Retina (tissue), 1 donor: Measurements from ENCODE around the gene RPS13.
A peak's percentile ranks its signal among the peaks of the same experiment; 100 is the strongest.
"Not testable (repeated sequence)": the region's sequence is repeated elsewhere in the genome, so short reads cannot be mapped to it uniquely, and the experiment has no call there.

ENCODE experiments used
- DNase-seq: peaks from one replicate; pipeline ENCODE4 v3.0.0-alpha.2; 2016

The RPS13 gene

DNA sequence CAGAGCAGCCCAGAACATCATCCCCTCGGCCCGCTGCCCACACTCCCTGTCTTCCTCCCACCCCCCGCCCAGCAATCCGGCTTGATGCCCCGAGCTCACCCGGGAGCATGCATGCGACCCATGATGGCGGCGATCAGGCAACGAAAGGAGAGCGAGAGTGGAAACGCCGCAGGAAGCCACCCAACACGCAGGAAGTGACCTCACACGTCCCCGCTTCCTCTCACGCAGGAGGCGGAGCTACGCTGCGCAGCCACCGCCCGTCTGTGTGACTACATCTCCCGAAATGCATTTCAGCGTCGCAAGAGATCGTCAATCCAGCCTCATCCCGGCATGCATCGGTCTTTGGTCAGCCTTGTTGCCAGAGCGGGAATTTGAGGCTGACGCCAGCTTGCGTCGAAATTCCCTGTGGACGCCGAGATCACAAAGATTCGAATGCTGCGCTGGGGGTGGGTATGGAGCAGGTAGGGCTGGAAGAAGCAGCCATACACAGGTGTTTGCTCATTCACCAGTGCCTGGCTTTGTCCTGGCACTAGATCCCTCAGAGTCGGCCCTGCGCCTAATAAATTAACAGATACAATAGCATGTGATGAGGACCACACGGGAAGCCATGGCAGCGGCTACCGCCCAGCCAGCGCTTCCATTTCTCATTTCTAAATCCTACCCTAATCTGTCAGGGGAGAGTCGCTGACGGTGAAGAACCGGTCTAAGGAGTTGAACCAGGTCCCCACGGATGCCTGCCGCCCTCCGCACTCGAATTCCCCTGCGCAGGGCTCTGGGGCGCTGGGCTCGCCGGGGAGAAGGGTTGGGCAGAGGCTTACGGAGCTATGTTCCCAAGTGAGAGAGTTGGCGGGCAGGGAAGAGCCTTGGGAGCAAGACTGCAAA, at the start of gene RPS13:
TSS of gene RPS13 (minus strand) at position 148 of the 882 bp plus-strand sequence. CDS start at position 122, 26 bp downstream.
- DNase-seq: peak; percentile 99

DNA sequence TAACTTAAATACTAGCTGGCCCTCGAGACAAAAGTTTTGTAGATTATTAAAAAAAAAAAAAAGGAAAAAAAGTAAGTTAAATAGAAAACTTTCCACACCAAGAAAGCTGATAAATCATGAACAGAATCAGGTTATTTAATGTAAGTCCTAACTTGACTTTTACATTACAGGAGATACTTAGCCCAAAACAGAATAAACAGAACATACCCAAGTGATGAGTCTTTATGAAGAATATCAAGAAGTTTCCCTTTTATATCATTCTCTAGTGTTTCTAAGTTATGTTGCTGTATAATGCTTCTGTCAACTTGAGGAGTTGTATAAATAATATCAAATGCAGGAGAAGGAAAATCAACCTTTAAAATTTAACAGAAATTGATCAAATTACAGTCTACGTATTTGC, 44.5 kb upstream of the RPS13 start:
- no peak for DNase-seq

DNA sequence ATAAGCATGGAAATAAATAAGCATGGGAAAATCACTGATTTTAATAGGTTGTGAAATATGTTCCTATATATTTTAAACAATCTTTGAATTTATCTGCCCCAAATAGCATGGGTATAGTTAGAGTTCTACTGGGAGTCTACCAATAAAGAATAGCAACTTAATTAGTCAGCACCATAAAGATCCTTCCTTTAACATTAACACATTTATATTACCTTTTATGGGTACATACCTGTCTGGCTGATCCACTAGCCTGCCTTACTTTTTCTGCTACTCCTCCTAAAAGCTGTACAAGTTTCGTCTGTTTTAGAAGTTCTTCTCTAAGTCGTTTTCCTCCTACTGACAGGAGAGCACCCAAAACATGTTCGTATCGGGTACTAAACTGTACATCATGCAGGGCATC, 39.8 kb upstream of the RPS13 start:
- no peak for DNase-seq

DNA sequence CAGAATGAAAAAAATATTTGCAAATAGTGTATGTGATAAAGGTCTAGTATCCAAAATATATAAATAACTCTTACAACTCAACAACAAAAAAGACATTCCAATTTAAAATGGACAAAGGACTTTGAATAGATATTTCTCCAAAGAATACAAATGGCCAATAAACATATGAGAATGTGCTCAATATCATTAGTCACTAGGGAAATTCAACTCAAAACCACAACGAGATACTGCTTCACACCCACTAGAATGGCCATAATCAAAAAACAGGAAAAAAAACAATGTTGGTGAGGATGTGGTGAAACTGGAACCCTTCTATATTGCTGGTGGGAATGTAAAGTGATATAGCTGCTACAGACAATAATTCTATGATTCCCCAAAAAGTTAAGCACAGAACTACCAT, 38.6 kb upstream of the RPS13 start:
- DNase-seq: no peak

DNA sequence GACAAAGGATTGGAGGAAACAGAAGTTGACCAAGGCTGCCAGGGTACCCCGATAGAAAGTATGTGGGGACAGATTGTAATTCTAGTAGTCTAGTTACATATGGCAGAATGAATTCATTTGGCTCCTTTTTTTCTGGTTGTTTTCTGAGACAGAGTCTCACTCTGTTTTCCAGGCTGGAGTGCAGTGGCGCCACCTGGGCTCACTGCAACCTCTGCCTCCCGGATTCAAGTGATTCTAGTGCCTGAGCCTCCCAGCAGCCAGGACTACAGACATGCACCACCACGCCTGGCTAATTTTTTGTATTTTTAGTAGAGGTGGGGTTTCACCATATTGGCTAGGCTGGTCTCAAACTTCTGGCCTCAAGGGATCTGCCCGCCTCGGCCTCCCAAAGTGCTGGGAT, 30.3 kb upstream of the RPS13 start:
- peak; percentile 16 for DNase-seq

DNA sequence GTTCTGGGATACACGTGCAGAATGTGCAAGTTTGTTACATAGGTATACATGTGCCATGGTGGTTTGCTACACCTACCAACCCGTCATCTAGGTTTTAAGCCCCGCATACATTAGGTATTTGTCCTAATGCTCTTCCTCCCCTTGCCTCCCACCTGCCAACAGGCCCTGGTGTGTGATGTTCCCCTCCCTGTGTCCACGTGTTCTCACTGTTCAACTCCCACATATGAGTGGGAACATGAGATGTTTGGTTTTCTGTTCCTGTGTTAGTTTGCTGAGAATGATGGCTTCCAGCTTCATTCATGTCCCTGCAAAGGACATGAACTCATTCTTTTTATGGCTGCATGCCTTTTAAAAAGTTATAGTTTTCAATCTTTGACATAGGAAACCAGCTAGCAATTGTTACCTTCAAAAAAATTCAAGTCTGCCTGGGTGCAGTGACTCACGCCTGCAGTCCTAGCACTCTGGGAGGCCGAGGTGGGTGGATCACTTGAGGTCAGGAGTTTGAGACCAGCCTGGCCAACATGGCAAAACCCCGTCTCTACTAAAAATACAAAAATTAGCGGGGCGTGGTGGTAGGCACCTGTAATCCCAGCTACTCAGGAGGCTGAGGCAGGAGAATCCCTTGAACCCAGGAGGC, 28.1 kb upstream of the RPS13 start:
- not testable (repeated sequence) for DNase-seq

DNA sequence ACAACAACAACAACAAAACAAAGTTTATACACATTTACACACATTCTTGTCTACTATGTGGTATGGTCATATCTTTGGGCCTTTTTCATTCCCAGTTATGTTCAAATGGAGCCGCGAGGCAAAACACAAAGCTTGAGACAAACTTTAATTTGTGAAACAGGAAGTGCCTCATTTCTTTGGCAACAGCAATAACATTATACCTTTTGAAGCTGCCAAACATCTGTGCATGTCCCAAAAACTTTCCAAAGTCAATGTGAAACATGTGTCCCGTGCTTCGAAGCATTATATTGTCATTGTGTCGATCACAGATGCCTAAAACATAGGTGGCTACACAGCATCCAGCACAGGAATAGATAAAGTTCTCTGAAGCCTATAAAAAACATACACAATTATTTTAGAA, 25.0 kb upstream of the RPS13 start:
- no peak for DNase-seq

DNA sequence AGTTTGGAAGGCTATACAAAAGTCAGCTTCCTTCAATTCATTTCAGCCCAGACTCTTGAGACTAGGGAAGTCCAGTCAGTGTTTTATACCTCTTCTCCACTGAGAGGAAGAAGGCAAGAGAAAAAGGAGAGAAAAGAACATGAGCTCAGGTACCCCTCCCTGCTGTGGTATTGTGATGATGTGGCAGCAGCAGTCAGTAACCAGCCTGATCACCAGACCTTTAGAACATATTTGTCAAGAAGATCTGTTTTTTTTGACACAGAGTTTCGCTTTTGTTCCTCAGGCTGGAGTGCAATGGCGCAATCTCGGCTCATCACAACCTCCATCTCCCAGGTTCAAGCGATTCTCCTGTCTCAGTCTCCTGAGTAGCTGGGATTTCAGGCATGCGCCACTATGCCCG, 21.2 kb upstream of the RPS13 start:
- no peak for DNase-seq

DNA sequence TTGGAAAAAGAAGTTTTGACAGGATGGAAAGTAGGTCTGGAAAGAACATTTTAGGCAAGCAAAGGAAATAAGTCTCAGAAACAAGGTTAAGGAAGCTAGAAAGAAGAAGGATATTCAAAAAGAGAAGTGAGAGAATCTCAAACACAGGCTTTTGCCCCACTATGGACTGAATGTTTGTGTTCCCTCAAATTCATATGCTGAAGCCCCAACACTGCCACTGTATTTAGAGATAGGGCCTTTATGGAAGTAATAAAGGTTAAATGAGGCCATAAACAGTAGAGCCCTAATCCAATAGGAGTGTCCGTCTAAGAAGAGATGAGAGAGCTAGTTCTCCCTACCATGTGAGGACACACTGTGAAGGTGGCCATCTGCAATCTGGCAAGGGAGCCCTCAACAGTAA, 20.6 kb upstream of the RPS13 start:
- DNase-seq: no peak

DNA sequence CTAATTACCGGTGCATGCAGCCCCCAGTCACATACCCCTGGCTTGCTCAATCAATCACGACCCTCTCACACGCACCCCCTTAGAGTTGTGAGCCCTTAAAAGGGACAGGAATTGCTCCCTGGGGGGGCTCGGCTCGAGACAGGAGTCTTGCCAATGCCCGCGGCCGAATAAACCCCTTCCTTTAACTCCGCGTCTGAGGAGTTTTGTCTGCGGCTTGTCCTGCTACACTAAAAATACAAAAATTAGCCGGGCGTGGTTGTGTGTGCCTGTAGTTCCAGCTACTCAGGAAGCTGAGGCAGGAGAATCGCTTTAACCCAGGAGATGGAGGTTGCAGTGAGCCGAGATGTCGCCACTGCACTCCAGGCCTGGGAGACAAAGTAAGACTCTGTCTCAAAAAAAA, 8.5 kb upstream of the RPS13 start:
- not testable (repeated sequence) for DNase-seq

DNA sequence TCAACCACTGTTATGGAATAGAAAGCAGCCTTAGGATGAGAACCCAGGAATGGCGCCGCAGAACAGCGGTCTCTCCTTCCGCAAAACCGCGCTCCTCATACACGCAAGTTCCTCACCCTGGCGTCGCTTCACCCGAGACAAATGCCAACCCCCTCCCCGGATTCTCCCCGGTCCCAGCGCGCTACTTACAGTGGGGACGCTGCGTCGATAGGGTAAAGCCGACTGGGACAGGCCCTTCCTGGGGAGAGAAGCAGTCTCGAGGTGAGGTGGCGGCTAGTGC, 287 bp downstream of the RPS13 start:
- DNase-seq: no peak

DNA sequence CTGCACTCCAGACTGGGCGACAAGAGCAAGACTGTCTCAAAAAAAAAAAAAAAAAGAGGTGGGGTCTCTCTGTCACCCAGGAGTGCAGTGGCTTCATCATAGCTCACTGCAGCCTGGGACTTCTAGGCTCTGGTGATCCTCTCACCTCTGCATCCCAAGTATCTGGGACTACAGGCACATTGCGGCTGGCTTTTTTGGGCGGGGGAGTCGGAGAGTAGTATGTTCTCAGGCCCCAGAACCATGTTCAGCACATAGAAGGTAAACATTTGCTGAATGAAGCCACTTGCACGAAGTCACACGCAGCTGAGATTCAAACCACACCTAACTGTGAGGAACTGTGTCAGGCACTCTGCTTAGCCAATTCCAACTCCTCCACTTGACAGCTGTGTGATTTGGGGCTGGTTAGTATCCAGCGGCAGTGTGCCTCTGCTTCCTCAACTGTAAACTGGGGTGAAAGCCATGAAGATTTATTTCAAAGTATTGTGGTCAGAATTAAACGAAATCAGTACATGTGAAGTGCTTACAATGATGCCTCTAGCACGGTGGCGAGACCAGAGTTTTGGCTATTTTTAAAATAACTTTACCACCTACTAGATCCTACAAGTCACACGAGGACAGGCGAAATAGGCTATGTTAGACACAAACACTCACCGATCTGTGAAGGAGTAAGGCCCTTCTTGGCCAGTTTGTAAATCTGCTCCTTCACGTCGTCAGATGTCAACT, 789 bp downstream of the RPS13 start:
- DNase-seq: peak; percentile 7

DNA sequence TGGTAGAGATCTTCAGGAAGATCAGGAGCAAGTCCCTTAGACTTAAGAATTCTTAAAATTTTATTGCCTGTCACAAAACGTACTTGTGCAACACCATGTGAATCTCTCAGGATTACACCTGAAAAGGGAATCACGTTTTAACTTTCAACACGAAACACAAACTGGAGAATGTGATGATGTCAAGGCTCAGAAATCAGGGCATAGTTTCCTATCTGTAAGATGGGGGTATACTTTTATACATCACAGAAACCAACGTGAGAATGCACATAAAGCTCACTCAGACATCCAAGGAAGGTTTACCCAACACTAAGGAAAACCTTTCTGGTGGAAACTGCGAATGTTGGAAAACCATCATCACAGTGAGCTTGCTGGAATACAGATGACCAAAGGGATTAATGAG, 2.0 kb downstream of the RPS13 start:
- DNase-seq: no peak

DNA sequence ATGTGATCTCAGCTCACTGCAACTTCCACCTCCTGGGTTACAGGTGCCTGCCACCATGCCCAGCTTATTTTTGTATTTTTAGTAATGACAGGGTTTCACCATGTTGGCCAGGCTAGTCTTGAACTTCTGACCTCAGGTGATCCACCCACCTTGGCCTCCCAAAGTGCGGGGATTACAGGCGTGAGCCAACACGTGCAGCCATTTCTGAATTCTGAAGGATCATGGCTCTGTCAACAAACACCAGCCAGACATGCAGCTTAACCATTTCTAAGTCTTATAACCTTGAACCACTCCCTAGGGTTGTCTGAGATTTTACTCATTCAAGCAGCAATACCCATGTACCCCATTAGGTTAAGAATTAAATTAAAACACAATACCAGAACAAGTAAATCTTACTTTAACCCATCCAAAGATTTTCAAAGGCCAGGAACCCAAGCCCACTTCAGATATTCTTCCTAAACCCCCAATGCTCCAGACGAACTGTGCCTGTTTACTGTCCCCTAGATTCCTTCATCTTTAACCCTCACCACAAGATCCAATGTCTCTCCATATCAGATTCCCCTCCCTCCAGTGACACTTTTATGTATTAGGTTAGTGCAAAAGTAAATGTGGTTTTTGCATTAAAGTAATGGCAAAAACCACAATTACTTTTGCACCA, 4.0 kb downstream of the RPS13 start:
- DNase-seq: no peak

DNA sequence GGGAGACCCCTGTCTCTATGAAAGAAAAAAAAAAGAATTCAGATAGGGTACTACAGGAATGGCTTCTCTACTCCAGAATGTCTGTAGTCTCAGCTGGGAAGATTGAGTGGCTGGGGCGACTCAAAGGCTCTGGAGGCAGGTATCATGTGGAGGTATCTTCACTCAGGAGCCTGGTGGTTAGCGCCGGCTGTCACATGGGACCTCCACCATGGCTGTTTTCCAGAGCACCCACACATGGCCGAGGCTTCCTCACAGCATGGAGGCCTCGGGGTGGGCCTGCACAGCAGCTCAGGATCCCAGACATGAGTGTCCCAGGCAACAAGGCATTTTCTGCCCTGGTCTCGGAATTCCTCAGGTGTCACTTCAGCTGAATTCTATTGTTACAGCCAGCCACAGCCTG, 10.1 kb downstream of the RPS13 start:
- DNase-seq: no peak

DNA sequence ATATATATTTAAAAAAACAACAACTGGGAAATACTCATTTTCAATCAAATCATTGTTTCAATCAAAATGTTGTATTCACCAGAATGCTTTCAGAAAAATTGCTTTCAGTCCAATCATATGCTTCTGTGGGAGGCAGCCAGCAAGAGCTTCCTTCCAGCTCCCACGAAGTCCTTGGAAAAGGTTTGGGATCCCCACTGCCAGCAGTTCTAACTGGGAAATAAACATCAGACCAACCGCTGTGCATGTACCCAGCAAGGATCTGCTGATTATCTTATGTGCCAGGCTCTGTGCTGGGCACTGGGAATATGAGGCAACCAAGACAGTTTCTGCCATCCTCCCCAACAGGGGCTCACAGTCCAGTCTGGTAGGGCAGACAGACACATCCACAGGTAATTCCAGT, 10.8 kb downstream of the RPS13 start:
- no peak for DNase-seq

DNA sequence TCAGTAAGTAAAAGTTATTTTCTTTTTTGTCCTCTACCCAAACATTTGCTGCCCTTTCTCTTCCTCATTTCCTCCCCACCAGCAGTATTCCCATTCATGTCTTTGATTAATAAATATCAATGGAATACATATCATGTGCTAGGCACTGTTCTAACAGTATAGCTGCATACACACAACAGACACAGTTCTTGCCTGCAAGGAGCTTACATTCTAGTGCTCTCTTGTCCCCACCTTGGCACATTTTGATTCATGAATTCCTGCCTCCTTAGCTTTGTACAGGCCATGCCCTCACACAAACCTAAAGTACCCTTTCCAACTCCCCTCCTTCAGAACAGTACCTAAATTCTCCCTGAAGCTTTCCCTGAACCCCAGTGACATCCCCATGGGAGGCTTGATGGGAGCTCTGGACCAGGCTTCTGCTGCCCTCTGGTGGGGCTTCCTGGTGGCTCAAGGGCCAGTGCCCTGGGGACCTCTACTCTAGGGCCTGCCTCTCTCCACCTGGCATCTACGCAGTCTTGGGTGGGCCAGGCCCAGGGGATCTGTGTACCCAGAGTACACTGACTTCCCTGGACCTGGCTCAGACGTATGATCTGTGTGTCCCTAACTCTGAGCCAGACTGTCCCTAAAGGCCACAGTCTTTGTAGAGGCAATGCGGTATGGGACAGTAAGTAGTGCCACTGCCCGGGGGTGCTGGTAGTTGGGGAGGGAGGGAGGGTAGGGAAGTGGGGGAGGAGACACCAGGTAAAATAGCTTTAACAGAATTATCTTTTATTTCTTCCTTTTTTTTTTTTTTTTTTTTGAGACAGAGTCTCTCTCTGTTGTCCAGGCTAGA, 14.1 kb downstream of the RPS13 start:
- peak; percentile 71 for DNase-seq

DNA sequence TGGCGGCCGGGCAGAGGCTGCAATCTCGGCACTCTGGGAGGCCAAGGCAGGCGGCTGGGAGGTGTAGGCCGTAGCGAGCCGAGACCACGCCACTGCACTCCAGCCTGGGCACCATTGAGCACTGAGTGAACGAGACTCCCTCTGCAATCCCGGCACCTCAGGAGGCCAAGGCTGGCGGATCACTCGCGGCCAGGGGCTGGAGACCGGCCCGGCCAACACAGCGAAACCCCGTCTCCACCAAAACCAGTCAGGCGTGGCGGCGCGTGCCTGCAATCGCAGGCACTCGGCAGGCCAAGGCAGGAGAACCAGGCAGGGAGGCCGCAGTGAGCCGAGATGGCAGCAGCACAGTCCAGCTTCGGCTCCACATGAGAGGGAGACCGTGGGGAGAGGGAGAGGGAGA, 26.3 kb downstream of the RPS13 start:
- DNase-seq: not testable (repeated sequence)

DNA sequence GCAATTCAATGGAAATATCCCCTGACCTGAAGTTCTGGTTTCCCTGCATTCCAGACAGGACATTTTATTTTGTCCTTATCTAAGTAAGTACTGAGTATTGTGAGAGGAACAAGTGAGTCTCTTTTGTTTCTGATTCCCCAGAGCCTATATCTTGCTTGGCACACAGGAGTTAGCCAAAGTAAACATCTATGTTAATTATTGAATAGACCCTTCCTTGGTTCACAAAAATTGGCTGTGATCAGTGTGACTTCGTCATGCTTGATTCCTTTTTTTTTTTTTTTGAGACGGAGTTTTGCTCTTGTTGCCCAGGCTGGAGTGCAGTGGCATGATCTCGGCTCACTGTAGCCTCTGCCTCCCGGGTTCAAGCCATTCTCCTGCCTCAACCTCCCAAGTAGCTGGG, 29.0 kb downstream of the RPS13 start:
- DNase-seq: not testable (repeated sequence)

DNA sequence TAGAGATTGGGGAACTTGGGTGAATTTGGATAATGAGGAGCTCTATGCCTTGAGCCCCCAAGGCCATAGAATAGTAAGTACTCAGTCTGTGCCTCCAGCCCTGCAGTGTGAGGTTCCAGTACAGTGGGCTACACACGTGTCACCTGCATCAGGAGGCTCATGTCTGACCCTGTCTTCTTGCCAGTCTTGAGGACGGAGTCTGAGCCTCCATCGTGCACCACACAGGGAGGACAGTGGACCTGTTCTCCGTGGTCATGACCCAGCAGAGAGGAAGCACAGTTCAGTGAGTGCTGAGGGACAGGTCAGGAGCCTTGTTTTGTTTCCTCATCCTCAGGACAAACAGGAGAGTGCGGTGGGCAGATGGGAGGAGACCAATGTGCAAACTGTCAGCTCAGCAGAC, 30.8 kb downstream of the RPS13 start:
- DNase-seq: no peak

DNA sequence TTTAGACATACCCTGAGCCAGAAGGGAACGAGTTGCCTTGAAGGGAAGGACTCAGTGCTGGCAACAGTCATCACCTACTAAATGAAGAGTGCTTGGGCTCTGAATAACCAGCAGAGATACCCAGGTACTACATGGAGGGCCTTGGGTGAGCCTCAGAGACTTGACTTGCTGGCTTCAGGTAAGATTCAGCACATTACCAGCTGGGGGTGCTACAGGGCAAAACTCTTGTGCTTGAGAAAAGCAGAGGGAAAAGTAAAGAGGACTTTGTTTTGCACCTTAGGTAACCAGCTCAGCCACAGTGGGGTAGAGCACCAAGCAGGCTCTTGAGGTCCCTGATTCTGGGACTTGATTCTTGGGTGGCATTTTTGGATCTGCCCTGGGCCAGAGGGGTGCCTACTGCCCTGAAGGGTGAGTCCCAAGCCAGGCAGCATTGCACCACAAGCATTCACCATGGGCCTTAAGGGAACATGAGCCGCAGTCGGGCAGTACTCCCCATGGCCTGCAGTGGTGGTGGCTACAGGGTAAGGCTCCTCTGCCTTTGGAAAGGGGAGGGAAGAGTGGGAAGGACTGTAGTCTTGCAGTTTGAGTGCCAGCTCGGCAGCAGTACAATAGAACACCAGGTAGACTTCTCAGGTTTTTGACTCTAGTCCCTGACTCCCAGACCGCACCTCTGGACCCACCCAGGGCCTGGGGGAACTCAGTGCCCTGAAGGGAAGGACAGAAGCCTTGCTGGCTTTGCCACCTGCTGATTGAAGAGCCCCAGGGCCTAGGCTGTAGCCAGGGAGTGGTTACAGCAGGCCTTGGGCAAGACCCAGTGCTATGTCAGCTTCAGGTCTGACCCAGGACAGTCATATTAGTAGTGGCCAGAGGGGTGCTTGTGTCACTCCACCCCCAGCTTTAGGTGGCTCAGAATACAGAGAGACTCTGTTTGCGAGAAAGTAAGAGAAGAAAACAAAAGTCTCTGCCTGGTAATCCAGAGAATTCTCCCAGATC, 40.5 kb downstream of the RPS13 start:
- no peak for DNase-seq
